Measurements from ENCODE around the gene ARMC2.

DNA sequence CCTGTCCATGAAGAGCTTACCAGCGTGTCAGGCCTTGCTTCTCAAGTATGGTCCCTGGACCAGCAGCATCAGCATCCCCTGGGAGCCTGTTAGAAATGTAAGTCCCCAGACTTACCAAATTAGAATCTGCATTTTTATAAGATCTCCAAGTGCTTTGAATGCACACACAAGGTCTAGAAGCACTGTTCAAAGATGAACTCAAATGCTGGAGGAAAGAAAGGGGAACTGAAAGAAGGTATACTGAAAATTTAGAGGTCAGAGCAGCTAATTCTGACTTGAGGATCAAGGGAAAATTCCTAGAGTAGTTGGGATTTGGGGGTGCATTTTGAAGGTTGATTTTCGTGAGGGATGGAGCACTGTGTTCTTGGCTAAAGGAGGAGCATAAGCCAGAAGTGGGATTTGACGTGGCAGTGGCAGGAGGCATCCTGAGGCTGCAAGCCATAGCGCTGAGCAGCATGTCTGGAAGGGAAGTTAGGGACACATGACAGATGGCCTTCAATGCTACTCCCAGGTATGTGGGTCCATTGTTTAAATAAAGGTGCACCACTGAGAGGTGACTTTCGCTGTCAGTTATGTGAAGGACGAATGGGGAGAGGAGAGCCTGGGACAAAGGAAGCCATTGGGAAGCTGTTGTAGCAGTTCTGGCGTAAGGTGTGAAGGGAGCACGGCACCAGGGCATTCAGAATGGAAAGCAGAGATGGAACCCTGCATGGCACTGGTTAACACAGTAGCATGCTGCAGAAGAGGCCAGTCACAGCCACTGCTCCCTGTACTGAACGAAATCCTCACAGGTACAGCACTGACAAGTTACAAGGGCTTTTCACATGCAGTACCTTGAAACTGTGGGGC, 36.2 kb downstream of the ARMC2 start:
- TF ChIP-seq, protein P1, sequence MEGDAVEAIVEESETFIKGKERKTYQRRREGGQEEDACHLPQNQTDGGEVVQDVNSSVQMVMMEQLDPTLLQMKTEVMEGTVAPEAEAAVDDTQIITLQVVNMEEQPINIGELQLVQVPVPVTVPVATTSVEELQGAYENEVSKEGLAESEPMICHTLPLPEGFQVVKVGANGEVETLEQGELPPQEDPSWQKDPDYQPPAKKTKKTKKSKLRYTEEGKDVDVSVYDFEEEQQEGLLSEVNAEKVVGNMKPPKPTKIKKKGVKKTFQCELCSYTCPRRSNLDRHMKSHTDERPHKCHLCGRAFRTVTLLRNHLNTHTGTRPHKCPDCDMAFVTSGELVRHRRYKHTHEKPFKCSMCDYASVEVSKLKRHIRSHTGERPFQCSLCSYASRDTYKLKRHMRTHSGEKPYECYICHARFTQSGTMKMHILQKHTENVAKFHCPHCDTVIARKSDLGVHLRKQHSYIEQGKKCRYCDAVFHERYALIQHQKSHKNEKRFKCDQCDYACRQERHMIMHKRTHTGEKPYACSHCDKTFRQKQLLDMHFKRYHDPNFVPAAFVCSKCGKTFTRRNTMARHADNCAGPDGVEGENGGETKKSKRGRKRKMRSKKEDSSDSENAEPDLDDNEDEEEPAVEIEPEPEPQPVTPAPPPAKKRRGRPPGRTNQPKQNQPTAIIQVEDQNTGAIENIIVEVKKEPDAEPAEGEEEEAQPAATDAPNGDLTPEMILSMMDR (IDR thresholded peaks at IDR 0.05; ENCODE audit: insufficient read depth, low read length, poor library complexity, severe bottlenecking): no peak
- no peak for TF ChIP-seq EZH2phosphoT487 (conservative IDR thresholded peaks at IDR 0.05; ENCODE audit: low read length)
